22Rv1 (cell line): ENCODE measurements around the gene ATXN10.
"Not testable (repeated sequence)": the region's sequence is repeated elsewhere in the genome, so short reads cannot be mapped to it uniquely, and the experiment has no call there.

Experiments
- H3K27ac ChIP-seq: fragments of 450-650 bp; 2 replicates; pipeline ENCODE4 v1.5.1; 2017
- ZFX ChIP-seq: fragments of 450-650 bp; IDR thresholded peaks from 2 replicates; pipeline ENCODE4 v1.6.1; 2017; ENCODE audit warnings: antibody characterized with exemption, borderline replicate concordance
- TF ChIP-seq, protein P1 (sequence below): fragments of 450-650 bp; IDR thresholded peaks from 2 replicates; pipeline ENCODE4 v1.5.1; 2017; ENCODE audit warnings: mild to moderate bottlenecking

ATXN10 gene

DNA sequence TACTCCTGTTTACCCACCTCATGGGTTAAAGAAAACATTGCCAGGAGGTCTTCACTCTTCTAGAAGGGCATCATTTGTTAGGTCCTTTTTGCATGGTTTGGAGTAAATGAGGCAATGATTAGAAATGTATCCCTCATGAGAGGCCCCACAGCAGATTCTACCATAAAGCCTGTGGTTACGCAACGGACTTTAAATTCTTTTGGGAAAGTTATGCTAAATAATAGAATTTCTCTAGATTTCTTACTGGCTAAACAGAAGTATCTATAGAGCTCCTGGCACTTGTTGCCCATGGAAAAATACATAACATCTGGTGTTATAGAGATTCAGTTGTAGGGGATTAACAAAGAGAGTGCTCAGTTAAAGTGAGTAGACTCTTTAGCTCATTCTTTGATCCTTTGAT is 15.1 kb upstream of the ATXN10 start:
- TF ChIP-seq, protein P1, sequence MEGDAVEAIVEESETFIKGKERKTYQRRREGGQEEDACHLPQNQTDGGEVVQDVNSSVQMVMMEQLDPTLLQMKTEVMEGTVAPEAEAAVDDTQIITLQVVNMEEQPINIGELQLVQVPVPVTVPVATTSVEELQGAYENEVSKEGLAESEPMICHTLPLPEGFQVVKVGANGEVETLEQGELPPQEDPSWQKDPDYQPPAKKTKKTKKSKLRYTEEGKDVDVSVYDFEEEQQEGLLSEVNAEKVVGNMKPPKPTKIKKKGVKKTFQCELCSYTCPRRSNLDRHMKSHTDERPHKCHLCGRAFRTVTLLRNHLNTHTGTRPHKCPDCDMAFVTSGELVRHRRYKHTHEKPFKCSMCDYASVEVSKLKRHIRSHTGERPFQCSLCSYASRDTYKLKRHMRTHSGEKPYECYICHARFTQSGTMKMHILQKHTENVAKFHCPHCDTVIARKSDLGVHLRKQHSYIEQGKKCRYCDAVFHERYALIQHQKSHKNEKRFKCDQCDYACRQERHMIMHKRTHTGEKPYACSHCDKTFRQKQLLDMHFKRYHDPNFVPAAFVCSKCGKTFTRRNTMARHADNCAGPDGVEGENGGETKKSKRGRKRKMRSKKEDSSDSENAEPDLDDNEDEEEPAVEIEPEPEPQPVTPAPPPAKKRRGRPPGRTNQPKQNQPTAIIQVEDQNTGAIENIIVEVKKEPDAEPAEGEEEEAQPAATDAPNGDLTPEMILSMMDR, result no peak
- TF ChIP-seq ZFX, result no peak
- no peak overlapping the region for H3K27ac ChIP-seq

DNA sequence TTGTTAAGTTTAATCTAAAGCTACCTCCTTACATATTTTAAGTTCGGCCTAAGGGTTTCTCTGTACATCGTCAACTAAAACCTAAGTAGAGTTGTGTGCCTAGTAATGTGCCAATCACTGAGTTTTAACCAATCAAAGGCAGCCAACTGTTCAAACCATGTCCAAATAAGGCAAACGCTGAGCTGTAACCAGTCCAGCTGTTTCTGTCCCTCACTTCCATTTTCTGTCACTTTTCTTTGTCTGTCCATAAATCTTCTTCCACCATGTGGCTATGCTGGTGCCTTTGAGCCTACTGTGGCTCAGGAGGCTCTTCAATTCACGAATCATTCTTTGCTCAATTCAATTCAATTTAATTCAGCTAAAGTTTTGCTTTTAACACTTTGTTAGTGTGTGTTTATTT is 13.9 kb upstream of the ATXN10 start:
- TF ChIP-seq ZFX, result no peak
- TF ChIP-seq, protein P1, result no peak
- no peak overlapping the region for H3K27ac ChIP-seq

DNA sequence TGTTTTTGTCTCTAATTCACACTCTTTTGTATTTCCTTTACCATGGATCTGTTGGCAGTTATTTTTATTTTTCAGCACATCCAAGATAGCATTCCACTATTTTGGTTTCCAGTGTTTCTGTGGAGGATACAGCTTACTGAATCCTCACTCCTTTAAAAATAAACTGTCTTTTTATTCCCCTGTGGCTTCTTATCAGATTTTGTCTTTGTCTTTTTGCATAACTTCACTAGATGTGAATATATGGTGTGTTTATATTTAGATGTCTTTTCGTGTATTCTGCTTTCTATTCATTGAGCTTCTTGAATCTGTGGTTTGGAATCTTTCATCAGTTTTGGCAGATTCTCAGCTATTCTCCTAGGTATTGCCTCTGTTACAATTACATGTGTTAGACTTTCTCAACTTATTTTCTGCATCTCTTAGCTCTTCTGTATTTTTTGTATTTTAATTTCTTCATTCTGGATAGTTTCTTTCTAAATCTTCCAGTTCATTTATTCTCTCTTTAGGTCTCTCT is 7.4 kb upstream of the ATXN10 start:
- no peak overlapping the region for H3K27ac ChIP-seq
- TF ChIP-seq, protein P1, result no peak
- TF ChIP-seq ZFX, result no peak

DNA sequence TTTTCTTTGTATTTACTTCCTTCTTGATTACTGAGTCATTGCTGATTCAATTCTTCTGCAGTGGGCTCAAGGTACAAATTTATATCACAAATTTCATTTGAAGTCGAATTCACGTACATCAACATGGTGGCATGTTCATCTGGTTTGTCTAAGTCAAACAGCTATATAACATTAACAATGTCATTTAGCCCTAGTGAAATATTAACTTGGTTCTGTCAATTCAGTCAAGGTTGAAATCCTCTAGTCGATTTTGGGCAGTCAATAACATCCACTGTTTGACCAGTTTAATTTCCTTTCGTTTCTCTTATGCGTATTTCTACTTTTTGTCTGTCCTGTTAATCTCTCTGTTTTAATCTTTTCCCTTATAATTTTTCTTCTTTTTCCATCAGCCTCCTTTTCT is 4.1 kb upstream of the ATXN10 start:
- no peak overlapping the region for H3K27ac ChIP-seq
- no peak for TF ChIP-seq ZFX
- TF ChIP-seq, protein P1, result no peak

DNA sequence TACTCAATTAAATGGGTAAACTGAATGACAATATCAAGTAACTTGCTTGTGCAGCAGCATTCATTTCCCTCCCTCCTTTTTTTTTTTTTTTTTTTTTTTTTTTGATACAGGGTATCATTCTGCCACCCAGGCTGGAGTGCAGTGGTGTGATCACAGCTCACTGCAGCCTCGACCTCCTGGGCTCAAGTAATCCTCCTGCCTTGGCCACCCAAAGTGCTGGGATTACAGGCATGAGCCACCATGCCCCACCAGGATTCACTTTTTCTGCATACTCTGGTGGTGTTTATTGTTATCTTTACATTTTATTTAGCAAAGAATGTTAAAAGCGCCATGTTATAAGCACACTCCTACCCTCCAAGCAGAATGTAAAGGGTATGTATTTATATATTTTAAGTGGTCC is 1.3 kb upstream of the ATXN10 start:
- not testable (repeated sequence) for H3K27ac ChIP-seq

DNA sequence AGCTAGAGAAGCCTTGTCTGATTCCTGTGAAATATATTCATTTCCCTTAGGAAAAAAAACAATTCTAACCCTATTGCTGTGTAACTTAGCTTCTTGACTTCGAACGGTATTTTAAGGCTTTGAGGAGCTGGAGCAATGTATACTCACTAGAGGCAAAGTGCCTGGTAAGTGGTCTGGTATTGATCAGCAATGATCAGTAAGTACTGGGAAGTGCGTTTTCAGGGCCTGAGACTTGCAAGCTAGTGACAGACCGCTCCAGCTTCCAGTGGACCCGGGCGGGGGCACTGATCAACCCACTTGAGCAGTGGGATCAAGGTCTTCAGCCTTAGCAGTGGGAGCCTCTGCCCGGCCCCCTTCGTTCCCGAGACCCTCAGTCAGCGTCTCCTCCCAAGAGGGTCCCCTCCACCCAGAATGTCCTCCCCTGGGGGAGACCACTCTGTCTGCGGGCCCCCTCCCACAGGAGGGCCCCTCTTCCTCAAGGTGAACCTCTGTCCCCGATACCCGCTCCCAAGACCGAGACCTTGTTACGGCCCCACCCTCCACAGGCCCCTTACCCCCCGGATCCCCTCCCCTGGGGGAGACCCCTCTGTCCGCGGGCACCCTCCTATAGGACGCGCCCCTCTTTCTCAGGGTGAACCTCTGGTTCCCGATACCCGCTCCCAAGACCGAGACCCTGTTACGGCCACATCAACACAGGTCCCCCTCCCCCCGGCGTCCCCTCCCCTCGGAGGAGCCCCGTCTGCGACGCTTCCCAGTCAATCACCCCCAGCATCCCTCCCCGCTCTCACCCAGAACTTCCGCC is 452 bp upstream of the ATXN10 start:
- peak overlapping the region; percentile 82 for H3K27ac ChIP-seq
- TF ChIP-seq, protein P1, result no peak
- no peak for TF ChIP-seq ZFX

DNA sequence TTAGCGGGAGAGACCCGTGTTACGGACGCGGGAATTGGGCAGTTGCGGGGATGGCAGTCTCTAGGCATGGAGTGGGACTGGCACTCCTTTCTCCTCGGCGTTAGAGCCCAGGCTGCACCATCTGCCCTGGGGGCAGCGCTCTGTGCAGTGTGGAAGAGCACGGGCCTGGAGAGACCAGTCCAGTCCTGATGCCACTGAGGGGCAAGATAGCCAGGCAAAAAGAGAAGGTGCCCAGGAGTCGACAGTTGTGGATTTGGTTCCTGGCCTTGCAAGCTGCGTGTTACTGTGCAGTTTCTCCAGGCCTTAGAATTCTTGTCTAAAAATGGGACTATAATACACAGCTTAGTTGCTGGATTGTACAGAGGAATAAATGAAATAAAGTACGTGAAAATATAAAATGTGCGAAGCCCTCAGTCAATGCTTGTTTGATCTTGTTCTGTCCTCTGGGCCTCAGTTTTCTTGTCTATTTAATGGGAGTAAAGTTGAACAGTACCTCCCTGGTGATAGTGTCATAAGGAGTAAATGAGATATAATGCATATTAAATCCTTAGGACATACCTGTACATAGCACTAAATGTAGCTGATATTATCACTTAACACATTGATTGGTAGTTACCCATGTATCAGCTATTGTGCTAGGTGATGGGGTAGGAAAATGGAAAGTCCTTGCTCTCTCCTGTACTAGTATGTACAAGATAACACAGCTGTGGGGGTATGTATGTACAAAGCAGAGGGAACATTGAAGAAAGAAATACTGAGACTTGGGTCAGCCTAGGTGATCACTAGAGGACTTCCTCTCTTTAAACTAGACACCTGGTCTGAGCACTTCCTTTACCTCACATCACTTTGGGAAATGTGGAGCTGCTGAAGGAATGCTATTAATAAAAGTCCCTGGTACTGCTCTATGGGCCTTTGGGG is 1.2 kb downstream of the ATXN10 start:
- TF ChIP-seq ZFX, result no peak
- TF ChIP-seq, protein P1, result no peak
- peak overlapping the region; percentile 82 for H3K27ac ChIP-seq
